ENCODE measurements around the gene FAM174B.

The FAM174B gene

GRCh38 chr15:92646216-92646615, 9.4 kb downstream of the FAM174B start:
- DNase-seq (ENCODE audit: low read depth) = no peak
- no peak for TF ChIP-seq CTCF (conservative IDR thresholded peaks at IDR 0.05; ENCODE audit: control insufficient read depth, insufficient read depth, low read depth, low read length)
- no peak overlapping the region for H3K4me3 ChIP-seq (ENCODE audit: control insufficient read depth, low read depth, low read length)

GRCh38 chr15:92645731-92646130, 9.8 kb downstream of the FAM174B start:
- no peak for DNase-seq (ENCODE audit: low read depth)

GRCh38 chr15:92645051-92645631, 10.4 kb downstream of the FAM174B start:
- no peak for DNase-seq (ENCODE audit: low read depth)
- no peak for TF ChIP-seq CTCF (conservative IDR thresholded peaks at IDR 0.05; ENCODE audit: control insufficient read depth, insufficient read depth, low read depth, low read length)
- H3K4me3 ChIP-seq (ENCODE audit: control insufficient read depth, low read depth, low read length) = no peak overlapping the region

More at GRCh38 chr15:92645731-92646130, 9.8 kb downstream of the FAM174B start:
- no peak overlapping the region for H3K4me3 ChIP-seq (ENCODE audit: control insufficient read depth, low read depth, low read length)
- no peak for TF ChIP-seq CTCF (conservative IDR thresholded peaks at IDR 0.05; ENCODE audit: control insufficient read depth, insufficient read depth, low read depth, low read length)

- no peak overlapping the region for H3K4me3 ChIP-seq (ENCODE audit: control insufficient read depth, low read depth, low read length)
- TF ChIP-seq CTCF (conservative IDR thresholded peaks at IDR 0.05; ENCODE audit: control insufficient read depth, insufficient read depth, low read depth, low read length) = no peak
- no peak for DNase-seq (ENCODE audit: low read depth)
Measured at GRCh38 chr15:92643849-92644815, 11.4 kb downstream of the FAM174B start.

- TF ChIP-seq CTCF (conservative IDR thresholded peaks at IDR 0.05; ENCODE audit: control insufficient read depth, insufficient read depth, low read depth, low read length) = no peak
- no peak for DNase-seq (ENCODE audit: low read depth)
- H3K4me3 ChIP-seq (ENCODE audit: control insufficient read depth, low read depth, low read length) = no peak overlapping the region
Measured at GRCh38 chr15:92638709-92639365, 16.7 kb downstream of the FAM174B start.

- DNase-seq (ENCODE audit: low read depth) = no peak
- no peak overlapping the region for H3K4me3 ChIP-seq (ENCODE audit: control insufficient read depth, low read depth, low read length)
- TF ChIP-seq CTCF (conservative IDR thresholded peaks at IDR 0.05; ENCODE audit: control insufficient read depth, insufficient read depth, low read depth, low read length) = no peak
Measured at GRCh38 chr15:92638291-92638708, 17.3 kb downstream of the FAM174B start.
